Measurements from ENCODE around the gene PMM2. TPM values are rescaled to one million over a fixed set of nuclear protein-coding genes. Genes with fewer than 3 reads are reported as not detected.

Gene PMM2
- total RNA-seq = 20.5 and 26.2 TPM in 2 replicates

DNA sequence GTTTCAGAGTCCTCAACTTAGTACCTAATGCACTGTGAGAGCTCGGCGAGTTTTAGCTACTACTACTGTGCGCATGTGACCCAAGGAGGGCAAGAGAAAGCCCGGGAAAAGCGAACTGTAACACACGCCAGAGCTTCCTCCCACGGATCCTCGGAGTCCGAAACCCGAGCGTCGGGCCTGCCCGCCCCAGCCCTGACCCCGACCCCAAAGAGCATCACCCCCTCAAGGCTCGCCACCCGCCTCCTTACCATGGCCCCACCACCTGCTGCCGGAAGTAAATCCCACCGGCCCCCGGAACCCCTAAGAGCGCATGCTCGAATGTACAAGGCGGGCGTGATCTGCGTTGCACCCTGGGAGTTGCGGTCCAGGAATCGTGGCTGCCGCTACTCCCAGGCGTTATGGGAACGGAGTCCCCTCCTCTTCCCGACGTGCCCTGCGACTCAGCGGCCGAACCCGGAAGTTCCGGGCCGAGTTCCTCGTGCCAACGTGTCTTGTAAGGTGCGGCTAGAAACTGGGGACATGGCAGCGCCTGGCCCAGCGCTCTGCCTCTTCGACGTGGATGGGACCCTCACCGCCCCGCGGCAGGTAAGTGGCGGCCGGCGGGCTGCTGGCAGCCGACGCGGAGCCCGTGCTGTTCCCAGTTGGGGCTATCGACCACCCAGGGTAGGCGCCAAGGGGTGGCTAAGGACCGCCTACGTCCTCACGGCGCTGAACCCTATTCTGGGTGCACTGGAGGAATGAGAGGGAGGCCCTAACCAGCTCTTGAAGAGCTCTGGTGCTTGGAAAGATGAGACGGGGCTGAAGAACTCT, at the start of gene PMM2, which contains the start of gene TMEM186:
PMM2 (plus strand) TSS at position 476 of the 810 bp plus-strand sequence; CDS start at position 520, 44 bp downstream.
TMEM186 (minus strand) TSS at position 276 of the 810 bp plus-strand sequence; CDS start at position 251, 25 bp downstream.

DNA sequence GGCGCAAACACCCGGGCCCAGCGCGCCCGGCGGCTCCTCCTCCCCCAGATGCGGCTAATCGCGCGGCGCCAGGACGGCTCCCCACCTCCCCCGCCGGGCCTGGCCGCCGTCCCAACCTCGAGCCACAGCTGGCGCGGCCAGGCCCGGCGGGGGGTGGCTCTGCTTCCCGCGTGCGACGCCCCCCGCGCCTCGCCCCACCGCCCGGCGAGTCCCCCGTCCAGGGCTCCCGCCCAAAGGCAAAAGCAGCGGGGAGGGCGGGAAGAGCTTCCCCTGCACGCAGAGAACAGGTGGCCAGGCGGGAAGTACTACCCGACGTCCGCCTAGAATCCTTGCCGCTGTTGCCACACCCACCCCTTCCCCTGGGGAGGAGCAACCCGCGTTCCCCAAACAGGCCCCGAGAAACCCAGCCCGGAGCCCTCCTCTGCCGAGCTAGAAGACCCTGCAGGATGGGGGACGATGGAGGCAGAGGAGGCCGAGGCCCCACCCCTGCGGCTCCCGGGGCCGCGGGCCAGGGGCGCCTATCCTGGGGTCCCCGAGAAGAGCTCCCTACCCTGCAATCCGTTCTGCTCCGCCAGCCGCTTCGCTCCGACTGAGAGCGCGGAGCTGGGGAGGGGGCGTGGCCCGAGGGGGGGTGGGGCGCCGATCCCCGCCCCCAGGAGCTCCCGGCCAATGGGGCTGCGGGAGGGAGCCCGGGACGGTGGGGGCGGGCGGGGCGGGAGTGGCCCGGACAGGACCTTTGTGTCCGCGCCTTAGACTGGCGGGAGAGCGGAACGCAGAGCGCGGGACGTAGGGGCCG, 71.0 kb downstream of the PMM2 start, which contains the start of gene CARHSP1:
CARHSP1 (minus strand) TSS at position 591 of the 796 bp plus-strand sequence. CDS start 9,678 bp downstream, outside the sequence.

DNA sequence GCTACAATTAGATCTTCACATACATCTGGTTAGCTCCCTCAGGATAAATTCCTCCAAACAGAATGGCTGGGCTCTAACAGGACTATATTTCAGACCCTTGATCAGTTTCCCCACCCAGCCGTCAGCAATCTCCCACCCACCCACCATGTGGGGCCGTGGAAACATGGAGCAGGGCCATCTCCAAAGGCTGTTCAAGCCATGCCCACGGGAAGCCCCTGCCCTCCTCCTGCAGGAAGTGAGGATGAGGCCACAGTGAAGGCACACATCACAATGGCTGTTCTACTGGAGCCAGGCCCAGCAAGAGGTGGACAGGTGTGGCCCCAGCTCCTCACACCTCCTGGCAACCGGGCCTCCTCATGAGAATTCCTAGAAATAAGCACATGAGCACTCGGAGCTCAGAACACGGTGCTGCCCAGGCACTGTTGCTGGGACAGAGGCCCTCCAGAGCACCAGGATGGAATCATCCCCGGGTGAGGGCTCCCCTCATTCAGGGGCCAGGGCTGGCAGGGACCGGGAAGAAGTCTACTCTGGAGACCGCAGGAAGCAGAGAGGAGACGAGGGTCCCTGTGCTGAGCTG, 84.5 kb downstream of the PMM2 start, which contains the start of gene LITAFD:
LITAFD (plus strand) TSS at position 311 of the 577 bp plus-strand sequence. CDS start 2,005 bp downstream, outside the sequence.

Other genes with a start within 250 kb of the PMM2 start
- not detected in 2 replicates for gene TMEM114, start 207.3 kb upstream of the PMM2 start, total RNA-seq
- gene METTL22, start 176.1 kb upstream of the PMM2 start, total RNA-seq = 29.8 and 31.4 TPM in 2 replicates
- gene ABAT, start 123.2 kb upstream of the PMM2 start, total RNA-seq = 1.2 and 1.3 TPM in 2 replicates
- 7.6 and 8.0 TPM in 2 replicates for gene TMEM186, start 200 bp upstream of the PMM2 start, total RNA-seq
- gene CARHSP1, start 71.2 kb downstream of the PMM2 start, total RNA-seq = 195 and 221 TPM in 2 replicates
- gene LITAFD, start 84.5 kb downstream of the PMM2 start, total RNA-seq = not detected in 2 replicates
- 32.6 and 41.7 TPM in 2 replicates for gene USP7, start 166.1 kb downstream of the PMM2 start, total RNA-seq